Skin of body (tissue), 2 donors: ENCODE results near the gene COMMD9. TPM values are rescaled to one million over a fixed set of nuclear protein-coding genes. Genes with fewer than 3 reads are reported as not detected.

Experiments
- DNase-seq: peaks from one replicate; lab custom pipeline; 2025; lab: John Stamatoyannopoulos, UW
- total RNA-seq: library from RNA; depleted of rRNA; stranded (reverse); fragments of >200 nt; gene quantifications from one replicate; pipeline ENCODE4 v1.2.3, GENCODE V29; 2014

COMMD9 gene
- total RNA-seq, 1 donor from 2014 or later = 22.3 TPM

DNA sequence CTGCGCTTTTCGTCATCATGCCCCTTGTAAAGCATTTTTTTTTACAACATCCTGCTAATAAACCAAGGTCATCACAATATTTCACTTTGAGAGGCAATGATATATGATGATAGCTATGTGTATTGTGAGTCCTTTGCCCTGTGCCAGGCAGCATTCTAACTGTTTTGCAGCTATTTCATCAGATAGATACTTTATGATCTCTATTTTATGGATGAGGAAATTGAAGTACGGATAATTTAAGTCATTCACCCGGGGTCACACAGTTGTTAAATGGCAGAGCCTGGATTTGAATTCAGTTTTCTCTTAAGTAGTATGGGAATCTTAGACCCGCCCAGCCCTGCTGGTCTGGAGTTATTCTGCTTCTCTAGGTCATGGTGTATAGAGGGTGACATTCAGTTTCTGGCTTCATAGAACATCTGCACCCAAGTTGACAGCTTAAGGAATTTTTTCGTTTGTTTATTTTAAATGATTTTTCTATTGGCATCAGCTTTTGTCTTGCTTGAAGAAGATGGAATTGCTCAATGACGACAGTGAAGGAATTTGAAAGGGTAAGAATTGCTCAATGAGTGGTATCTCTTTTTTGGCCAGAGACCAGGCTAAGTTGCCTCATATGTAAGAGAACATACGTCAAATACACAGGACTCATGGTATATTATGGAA is 7.8 kb upstream of the COMMD9 start:
- DNase-seq = no peak

DNA sequence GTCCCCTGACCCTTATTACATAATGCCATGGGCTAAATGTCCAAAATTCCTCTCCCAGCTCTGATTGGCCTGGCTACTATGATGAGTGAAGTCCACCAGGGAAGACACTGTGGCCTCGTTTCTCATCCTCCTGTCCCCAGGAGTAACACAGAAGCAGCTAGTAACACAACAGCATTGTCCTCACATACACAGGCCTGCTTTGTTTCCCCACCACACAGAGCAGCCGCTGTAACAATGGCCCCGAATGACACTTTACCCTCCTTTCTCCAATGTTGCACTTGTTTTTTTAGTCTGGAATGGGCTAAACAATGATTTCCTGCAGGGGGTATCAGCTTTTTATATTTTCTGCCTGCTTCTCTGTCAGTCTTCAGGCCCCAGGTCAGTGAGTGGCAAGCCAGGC is 6.7 kb upstream of the COMMD9 start, which contains the start of gene PRR5L:
TSS of gene PRR5L (plus strand) at position 363 of the 400 bp plus-strand sequence. CDS start 104,834 bp downstream, outside the sequence.
- no peak for DNase-seq

DNA sequence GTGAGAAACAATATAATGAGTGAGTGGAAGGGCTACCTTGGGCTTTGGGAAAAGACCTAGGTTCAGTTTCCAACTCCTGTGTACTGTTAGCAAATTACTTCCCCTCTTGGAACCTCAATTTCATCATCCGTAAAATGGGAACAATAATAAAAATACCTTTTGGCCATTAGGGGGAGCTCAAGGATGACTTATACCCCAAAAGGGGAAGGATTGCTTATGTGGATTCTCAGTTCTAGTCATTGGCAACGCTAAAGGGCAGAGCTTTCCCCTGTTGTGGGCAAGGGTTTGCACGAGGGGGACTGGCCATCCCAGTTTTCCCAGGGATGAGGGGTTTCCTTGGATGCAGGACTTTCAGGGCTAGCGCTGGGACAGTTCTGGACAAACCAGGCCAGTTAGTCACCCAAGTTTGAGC is 3.1 kb upstream of the COMMD9 start:
- peak; percentile 12 for DNase-seq

DNA sequence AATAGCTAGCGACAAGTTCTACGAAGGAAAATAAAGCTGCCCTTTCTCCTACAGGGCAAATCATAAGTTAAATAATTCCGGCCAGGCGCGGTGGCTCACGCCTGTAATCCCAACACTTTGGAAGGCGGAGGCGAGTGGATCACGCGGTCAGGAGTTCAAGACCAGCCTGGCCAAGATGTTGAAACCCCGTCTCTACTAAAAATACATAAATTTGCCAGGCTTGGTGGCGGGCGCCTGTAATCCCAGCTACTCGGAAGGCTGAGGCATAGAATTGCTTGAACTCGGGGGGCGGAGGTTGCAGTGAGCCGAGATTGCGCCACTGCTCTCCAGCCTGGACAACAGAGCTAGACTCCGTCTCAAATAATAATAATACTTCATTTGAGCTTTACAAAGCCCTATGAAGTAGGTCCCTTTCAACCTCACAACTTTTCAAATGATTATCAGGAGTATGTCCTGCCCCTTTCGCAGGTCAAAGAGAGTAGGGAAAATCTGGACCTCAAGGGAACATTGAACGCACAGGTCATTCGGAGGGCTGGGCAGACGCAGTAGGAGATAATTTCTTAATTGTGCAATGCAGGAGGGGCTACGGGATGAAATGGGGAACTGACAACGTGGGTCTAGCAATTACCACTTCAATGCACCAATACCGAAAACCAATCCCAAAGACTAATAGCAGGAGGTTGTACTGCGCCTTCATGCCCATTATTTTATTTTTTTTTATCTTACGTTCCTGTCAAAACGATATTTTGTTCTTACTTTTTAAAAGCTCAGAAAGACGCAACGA is 590 bp downstream of the COMMD9 start:
- DNase-seq = no peak

DNA sequence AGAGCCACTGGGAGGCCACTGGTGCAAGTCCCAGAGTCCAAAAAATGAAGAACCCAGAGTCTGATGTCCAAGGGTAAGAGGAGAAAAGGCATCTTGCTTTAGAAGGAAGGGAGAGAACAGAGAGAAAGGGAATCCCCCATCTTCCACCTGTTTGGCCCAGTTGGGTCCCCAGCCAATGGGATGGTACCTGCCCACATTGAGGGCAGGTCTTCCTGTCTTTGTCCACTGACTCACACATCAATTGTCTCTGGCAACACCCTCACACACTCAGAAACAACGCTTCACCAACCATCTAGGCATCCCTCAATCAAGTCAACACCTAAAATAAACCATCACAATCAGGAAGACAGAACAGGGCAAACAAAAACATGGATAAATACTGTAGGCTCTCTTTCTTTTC is 6.3 kb downstream of the COMMD9 start:
- DNase-seq = no peak

DNA sequence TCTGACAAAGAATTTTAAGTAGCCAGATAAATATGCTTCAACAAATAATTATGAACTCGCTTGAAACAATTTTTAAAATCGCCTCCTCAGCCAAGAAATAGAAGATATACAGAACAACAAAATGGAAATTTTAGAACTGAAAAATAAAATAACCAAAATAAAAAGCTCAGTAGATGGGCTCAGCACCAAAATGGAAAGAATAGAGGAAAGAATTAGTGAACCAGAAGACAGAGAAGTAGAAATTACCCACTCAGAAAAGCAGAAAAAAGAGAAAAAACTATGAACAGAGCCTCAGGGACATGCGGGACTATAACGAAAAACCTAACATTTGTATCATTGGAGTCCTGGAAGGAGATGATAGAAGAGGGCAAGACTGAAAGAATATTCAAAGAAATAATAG is 7.4 kb downstream of the COMMD9 start:
- no peak for DNase-seq

DNA sequence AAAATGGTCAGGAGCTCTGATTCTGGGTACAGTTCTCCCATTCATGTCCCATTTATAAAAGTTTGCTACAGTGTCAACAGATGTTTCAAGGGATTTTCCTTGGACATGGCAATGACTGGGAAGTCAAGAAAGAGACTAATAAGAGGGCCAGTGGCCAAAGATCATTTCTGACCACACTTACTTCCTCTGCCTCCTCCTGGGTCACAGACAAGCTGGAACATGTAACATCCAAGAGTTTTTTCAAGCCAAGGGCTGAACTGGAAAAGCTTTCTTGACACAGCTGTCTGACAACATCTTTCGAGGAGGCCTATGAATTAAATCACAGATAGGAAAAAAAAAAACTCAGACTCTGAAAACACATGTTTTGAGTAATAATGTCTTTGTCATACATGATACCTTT is 8.7 kb downstream of the COMMD9 start:
- DNase-seq = no peak

DNA sequence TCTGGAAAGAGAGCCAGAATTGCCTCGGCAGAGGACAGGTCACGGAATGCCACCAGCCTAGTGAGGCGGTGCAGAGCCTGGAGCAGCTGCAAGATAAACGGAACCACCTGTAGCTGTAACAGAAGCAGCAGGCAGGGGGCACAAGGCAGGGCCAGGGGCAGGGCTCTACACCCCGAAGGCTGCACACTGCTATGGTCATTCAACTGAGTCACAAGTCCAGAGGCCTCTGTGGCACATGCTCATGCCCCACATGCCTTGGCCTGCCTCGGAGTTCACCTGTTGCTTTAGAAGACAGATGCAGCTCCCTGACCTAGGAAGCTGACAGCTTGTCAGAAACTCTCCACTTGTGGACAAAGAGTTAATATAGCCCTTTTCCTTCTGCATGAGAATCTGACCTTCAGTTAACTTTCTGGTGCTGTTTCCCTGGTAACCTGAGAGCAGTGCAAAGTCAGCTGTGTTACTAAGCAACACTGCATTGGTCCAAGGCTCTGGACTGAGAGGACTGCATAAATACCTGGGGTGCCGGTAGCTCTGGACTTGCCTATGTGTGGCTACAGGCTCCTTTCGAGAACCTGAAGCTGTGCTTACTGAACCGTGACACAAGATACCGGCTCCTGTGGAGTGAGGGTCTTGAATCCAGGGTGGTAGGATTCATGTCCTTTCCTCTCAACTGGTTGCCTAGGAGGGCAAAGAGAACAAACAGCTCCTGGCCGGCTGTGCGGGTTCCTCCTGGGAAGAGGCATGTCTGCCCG is 10.5 kb downstream of the COMMD9 start:
- no peak for DNase-seq

DNA sequence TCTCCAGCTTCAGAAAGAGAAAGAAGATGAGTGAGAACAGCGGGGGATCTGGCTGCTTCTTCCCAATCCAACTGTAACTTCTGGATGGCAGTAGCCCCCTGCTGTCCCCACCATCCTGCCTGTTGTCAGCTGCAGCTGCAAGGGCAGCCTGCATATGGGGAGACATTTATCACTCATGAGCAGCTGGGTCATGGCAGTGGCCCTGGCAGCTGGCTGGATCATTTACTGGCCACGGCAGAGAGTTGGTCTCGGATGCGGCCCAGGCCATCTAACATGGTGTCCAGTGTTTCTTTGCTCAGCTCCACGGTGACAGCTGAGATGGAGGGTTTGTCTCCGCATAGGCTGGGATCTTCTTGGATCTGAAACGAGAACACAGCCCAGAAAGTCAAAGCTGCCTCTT is 14.8 kb downstream of the COMMD9 start:
- DNase-seq = no peak

DNA sequence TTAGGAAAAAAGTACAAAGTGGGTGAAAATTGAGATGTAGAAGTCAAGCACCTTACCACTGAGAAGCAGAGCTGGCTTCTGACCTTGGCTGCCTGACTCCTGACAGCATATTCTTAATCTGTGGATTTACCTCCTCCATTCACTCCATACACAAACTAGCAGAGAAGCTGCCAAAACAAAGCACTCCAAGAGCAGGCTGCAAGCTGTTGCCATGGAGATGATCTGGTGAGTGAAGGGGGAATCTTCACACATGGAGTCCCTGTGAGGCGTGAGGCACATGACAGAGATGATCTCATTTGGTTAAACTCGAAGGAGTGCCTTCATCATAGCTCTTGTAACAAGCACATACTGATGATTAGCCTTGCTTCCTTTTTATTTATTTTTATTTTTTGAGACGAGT is 16.1 kb downstream of the COMMD9 start:
- DNase-seq = no peak

DNA sequence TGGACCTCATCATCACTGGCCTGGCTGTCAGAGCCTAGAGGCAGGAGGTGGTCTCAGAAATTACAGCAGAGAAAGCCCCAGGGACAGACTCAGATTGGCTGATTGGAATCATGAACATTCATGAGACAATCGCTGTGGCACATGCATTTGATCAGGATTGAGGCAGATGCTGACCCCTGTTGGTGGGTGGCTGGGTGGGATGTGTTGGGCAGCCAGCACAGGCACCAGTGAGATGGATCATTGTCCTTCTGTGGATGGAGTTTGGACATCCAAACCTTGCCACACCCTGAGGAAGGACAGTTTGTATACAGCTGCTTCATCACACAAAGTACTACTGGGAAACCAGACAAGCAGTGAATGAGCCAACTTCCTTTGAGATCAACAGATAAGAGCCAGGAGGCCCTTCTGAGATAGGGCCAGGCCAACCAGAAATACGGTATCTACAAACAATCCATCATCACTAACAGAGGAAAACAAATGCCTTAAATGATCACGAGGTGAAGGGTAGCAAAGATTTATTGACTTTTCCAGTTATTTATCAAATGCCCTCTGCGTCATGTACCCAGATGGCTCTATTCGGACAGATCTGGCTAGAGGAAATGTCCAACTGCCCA is 17.3 kb downstream of the COMMD9 start:
- no peak for DNase-seq

DNA sequence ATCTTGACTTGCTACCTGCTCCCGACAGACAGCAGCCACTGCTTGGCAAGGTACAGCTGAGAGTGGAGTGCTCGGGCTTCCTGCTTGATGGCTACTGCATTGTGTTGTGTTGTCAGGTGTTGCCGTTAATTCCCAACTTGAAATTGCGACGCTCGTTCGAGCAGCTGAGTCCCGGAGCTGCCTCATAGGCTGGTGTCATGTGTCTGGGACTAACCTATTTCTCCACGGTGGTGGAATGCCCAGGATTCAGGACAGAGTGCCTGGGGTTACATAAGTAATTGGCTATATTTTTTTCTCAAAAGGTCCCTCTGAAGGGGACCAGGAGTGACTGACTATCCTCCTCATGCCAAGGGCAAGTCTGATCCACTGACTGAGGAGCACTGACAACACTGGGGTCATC is 18.5 kb downstream of the COMMD9 start:
- DNase-seq = no peak

DNA sequence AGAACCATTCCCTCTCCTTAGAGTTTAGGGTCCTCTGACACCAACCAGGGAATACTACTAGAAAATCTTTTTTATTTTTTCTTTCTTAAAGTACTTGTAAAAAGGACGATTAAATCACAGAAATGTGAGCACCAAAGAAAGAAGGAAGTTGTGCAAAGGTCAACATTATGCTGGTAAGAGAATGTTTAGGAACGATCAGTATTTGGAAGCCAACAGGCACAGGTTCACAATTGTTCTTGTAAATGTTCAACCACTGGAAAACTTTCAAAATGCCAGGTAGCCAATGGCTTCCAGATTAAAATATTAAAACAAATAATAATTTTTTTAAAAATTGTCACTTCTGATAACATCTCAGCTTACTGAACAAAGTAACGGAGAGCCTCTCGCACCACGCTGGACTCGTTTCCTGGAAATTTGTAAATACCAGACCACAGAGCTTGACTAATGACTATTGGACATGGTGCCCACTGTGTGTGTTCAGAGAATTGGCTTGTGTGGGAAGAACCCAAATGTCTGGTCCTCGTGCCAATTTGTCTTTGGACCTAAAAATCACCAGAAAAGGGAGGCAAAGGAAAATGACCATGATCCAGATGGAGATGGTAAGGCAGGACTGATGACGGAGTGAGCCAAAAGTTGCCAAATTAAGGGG is 20.8 kb downstream of the COMMD9 start:
- no peak for DNase-seq

DNA sequence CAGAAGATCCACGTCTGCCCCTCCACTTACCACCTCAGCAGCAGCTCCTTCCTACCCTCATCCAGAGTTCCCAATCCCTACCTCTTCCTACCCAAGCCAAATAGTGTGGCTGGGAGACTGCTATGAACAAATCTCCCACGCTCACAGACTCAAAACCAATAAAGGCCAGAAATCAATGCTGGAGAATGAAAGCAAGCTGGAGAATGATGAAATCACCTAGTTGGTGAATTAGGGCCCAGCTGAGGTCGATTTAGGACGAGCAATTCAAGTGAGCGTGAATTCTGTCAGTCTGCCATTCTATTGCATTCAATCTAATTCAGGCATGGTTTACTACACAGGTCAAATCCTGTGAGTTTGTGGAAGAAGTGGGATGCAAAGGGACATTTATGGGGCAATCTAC is 22.5 kb downstream of the COMMD9 start:
- no peak for DNase-seq

DNA sequence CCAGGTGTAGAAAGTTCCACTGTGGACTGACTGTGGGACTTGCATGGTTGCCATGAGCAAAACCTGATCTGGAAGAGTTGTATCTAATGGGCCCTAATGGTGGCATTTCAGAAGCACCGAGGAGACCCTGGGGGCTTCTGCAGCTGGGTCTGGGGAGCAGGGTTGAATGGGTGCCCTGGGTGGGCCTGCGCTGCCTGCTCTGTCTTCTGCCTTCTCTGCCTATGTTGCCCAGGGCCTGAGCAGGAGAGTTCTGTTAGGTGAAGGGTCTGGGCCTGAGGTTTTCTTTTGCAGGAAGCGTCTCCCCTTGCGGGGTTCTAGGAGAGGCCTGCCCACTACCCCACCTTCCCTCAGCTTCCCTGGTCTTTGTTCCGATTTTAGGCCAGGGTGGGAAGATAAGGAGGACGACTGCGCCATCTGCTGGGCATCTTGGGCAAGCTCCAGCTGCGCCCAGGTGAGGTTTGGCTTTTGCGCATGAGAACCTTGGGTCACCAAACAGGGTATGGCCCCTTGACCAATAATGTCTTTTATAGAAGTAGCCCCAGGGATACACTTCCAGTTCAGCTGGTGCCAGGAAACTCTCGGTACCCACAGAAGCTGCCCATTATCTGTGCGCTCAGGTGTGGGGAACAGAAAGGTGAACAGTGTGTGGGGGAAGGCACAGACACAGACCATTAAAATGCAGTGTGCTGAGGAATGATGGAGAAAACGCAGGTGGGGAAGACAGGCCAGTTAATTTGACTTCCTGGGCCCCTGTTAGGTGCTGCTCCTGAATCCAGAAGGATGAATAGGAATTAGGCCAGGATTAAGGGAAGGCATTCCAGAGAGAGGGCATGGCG is 23.2 kb downstream of the COMMD9 start:
- no peak for DNase-seq

DNA sequence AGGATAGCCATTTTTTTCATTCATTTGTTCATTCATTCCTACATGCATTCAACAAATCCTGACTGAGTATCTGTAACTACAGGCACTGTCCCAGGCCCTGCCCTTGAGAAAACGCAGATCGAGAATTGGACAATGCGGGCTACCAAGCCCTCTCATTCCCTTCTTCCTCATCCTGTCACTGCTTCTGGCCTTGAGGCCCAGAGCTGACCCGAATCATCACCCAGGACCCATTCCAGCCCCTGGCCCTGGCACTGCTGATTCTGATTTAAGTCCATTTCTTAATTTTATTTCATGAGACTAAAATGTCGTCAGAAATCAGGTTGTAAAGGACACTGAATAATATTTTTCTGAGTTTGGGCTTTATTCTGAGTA is 24.3 kb downstream of the COMMD9 start:
- no peak for DNase-seq

DNA sequence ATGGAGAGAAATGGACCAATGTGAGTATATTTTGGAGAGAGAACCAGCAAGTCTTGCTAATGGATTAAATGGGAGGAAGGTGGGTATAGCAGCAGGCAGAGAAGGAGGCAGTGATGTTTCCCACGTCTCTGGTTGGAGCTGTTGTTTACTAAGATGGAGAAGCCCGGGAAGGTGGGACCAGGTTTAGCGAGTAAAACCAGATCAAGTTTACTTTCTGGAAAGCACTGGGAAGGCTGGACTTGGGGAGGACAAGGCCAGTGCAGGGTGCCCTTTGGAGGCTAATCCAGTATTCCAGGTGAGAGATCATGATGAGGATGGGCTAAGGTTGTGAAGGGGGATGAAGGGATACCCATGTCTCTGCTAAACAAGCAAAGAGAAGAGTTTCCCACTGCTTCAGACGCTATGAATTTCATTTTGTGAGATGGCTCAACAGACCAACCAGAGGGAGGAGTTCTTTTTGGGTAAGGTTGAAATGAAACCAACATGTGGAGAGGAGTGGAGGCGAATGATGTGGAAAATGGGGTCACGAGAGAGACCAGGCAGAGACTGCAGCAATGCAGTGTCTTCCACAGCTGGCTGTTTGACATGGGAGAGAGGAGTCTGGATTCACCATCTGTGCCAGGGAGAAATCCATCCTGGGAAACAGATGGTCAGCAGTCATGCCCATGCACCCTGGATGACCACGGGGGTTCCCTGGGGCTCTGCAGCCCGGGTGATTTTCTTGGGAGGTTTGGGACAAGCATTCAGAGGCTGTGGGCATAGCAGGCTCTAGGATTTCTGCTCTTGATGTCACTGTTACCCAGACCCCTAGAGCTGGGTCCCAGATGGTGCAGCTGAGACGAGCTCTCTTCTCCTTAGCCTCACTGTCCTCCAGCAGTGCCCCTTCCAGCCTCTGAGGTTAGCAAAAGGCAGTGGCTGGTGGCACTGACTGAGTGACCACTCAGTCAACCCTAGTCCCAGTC is 24.9 kb downstream of the COMMD9 start:
- DNase-seq = no peak

DNA sequence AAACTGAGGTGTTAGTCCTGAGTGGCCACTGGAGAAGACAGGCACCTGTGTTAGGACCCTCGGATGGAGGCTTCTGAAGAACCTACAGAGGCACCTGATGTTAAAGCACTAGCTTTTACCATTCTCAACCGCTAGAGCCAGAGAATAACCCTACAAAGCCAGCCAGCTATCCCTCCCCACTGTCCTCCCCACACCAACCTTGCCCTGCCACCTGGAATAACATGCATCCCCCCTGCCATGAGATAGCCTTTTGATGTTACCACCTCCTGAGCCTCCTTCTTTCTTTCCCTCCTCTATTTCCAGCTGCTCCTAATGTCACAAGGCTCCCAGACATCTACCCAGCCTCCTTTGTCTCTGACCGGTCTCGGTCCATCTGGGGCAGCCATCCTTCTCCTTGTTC is 28.1 kb downstream of the COMMD9 start:
- no peak for DNase-seq

DNA sequence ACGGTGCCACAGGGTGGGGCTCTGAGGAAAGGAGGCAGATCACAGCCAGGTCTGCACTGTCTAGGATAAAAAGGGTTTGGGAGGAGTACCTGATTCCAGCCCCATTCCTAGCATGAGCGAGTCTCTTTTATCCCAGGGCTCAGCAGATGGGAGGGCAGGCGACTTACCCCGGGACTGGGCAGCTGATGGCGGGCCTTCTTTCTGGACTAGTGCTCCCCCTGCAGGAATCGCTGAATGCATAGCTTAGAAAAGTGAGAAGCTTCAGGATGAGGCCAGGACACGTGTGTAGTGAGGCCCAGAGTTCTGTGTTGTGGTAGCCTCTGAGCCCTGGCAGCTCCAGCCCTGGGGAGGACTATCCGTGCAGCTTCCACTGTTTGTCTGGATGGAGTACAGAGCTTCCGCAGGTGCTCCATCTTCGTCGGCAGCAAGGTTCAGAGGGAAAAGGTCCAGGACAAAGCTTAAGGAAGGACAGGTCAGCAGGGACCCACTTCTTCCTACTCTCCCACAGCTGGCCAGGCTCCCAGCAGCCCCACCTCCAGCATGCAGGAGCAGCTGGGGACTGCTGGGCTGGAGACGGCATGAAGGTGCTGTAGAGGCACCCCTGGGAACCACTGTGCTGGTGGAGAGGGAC is 30.4 kb downstream of the COMMD9 start:
- peak; percentile 10 for DNase-seq
